ENCODE measurements around the gene NUP85. TPM values are rescaled to one million over a fixed set of nuclear protein-coding genes. Genes with fewer than 3 reads are reported as not detected.

Gene NUP85
- total and polyA plus RNA-seq, 4 donors: 15.2 to 36.3 (median 29.5) TPM

DNA sequence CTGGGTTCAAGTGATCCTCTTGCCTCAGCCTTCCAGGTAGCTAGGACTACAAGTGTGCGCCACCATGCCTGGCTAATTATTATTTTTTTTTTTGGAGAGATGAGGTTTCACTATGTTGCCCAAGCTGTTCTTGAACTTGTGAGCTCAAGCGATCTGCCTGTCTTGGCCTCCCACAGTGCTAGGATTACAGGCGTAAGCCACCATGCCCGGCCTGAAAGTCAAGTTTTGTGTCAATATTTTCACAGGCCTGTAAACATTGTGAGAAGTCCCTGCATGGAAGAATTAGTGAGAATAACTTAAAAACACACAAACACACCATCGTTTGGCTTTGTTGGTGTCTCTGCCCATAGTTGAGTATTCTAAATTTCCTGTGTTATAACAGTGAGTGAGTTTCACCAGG is 22.2 kb downstream of the NUP85 start:
- Histone ChIP-seq H3K9me3 (ENCODE audit: control insufficient read depth in 4 of 4, low read length in 3 of 4) (no peaks in the 10 kb centered on the region), H3K4me1 (ENCODE audit: control insufficient read depth in 4 of 4, insufficient read depth in 4 of 4, low read length in 3 of 4) (no peaks in the 10 kb centered on the region), H3K9ac (ENCODE audit: low read depth in 1 of 2, low read length in 2 of 2) (no peak overlapping the region), H3K27ac (ENCODE audit: low read depth in 1 of 2, low read length in 2 of 2) (no peak overlapping the region), H3K4me3 (ENCODE audit: low read depth in 1 of 3, low read length in 3 of 3) (no peak overlapping the region), H3K27me3 (ENCODE audit: control insufficient read depth in 4 of 4, insufficient read depth in 4 of 4, low read length in 3 of 4) (no peaks in the 10 kb centered on the region), H3K36me3 (ENCODE audit: control insufficient read depth in 4 of 4, insufficient read depth in 3 of 4, low read depth in 1 of 4, low read length in 3 of 4) (peaks cover 7 to 68% (median 47%) of the 10 kb centered on the region in 4 donors)
- no peak for TF ChIP-seq CTCF (IDR thresholded peaks at IDR 0.05; ENCODE audit: low read depth, low read length, missing input control)
- no peak for TF ChIP-seq RXRA (IDR thresholded peaks at IDR 0.05)
- no peak for TF ChIP-seq ATF3 (IDR thresholded peaks at IDR 0.05)
- TF ChIP-seq GABPA (IDR thresholded peaks at IDR 0.05 in 1 of 2, conservative IDR thresholded peaks at IDR 0.05 in 1 of 2): no peak
- no peak for TF ChIP-seq SP1 (IDR thresholded peaks at IDR 0.05)
- no peak for TF ChIP-seq FOXA2 (IDR thresholded peaks at IDR 0.05)
- TF ChIP-seq, protein P1, sequence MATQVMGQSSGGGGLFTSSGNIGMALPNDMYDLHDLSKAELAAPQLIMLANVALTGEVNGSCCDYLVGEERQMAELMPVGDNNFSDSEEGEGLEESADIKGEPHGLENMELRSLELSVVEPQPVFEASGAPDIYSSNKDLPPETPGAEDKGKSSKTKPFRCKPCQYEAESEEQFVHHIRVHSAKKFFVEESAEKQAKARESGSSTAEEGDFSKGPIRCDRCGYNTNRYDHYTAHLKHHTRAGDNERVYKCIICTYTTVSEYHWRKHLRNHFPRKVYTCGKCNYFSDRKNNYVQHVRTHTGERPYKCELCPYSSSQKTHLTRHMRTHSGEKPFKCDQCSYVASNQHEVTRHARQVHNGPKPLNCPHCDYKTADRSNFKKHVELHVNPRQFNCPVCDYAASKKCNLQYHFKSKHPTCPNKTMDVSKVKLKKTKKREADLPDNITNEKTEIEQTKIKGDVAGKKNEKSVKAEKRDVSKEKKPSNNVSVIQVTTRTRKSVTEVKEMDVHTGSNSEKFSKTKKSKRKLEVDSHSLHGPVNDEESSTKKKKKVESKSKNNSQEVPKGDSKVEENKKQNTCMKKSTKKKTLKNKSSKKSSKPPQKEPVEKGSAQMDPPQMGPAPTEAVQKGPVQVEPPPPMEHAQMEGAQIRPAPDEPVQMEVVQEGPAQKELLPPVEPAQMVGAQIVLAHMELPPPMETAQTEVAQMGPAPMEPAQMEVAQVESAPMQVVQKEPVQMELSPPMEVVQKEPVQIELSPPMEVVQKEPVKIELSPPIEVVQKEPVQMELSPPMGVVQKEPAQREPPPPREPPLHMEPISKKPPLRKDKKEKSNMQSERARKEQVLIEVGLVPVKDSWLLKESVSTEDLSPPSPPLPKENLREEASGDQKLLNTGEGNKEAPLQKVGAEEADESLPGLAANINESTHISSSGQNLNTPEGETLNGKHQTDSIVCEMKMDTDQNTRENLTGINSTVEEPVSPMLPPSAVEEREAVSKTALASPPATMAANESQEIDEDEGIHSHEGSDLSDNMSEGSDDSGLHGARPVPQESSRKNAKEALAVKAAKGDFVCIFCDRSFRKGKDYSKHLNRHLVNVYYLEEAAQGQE (IDR thresholded peaks at IDR 0.05): no peak
- TF ChIP-seq EGR1 (IDR thresholded peaks at IDR 0.05; ENCODE audit: low read depth in 2 of 2): no peak
- TF ChIP-seq RAD21 (IDR thresholded peaks at IDR 0.05): no peak
- TF ChIP-seq YY1 (IDR thresholded peaks at IDR 0.05): no peak
- no peak for TF ChIP-seq HNF4G (IDR thresholded peaks at IDR 0.05)
- TF ChIP-seq JUND (IDR thresholded peaks at IDR 0.05): no peak
- TF ChIP-seq NR2F2 (IDR thresholded peaks at IDR 0.05): no peak
- no peak for TF ChIP-seq FOXA1 (IDR thresholded peaks at IDR 0.05)
- TF ChIP-seq HNF4A (conservative IDR thresholded peaks at IDR 0.05): no peak
- TF ChIP-seq ZBTB33 (IDR thresholded peaks at IDR 0.05): no peak
- 77% methylated on average over 5 of the region's 5 CpGs for WGBS
- DNase-seq (ENCODE audit: low spot score): no peak

GRCh38 chr17:75228305-75228704 is 22.8 kb downstream of the NUP85 start:
- Histone ChIP-seq H3K36me3 (ENCODE audit: control insufficient read depth in 4 of 4, insufficient read depth in 3 of 4, low read depth in 1 of 4, low read length in 3 of 4) (peaks cover 10 to 72% (median 46%) of the 10 kb centered on the region in 4 donors), H3K4me1 (ENCODE audit: control insufficient read depth in 4 of 4, insufficient read depth in 4 of 4, low read length in 3 of 4) (no peaks in the 10 kb centered on the region), H3K9me3 (ENCODE audit: control insufficient read depth in 4 of 4, low read length in 3 of 4) (no peaks in the 10 kb centered on the region), H3K4me3 (ENCODE audit: low read depth in 1 of 3, low read length in 3 of 3) (no peak overlapping the region), H3K9ac (ENCODE audit: low read depth in 1 of 2, low read length in 2 of 2) (no peak overlapping the region), H3K27ac (ENCODE audit: low read depth in 1 of 2, low read length in 2 of 2) (no peak overlapping the region), H3K27me3 (ENCODE audit: control insufficient read depth in 4 of 4, insufficient read depth in 4 of 4, low read length in 3 of 4) (no peaks in the 10 kb centered on the region)
- WGBS: 59% methylated on average over 2 of the region's 2 CpGs
- no peak for DNase-seq (ENCODE audit: low spot score)
- TF ChIP-seq HNF4A (conservative IDR thresholded peaks at IDR 0.05) (no peak), CTCF (IDR thresholded peaks at IDR 0.05; ENCODE audit: low read depth, low read length, missing input control) (peak; percentile 1)

All from liver (tissue), 9 donors.